ENCODE results near the gene NPPB.
"Not testable (repeated sequence)": the region's sequence is repeated elsewhere in the genome, so short reads cannot be mapped to it uniquely, and the experiment has no call there.

The NPPB gene

GRCh38 chr1:11858613-11858967 is at the start of gene NPPB:
Gene NPPB (minus strand): TSS chr1:11858945. CDS start chr1:11858833, 112 bp downstream.
- no peak for DNase-seq

DNA sequence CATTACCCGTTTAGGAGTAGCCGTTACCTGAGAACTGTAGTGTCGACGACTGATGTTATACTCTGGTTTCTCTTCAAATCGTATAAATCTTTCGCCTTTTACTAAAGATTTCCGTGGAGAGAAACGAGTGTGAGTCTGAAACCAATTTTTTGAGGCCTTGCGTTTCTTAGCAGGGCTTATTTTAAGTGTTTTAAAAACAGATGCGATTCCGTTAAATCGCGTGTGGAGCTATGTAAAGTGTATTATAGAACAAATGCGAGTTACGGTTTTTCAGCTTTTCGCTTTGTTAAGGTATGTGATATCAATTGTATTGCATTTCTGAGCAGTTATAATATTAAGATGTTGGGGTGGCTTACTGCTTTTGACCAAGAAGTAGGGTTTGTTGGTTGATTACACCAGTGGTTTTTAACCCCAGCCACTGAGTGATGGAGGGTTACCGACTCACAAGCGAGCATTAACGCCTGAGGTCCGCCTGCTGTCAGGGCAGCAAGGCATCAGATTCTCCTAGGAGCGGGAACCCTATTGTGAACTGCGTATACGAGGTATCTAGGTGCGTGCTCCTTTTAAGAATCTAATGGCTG is 49.4 kb upstream of the NPPB start:
- peak; percentile 100 for DNase-seq

DNA sequence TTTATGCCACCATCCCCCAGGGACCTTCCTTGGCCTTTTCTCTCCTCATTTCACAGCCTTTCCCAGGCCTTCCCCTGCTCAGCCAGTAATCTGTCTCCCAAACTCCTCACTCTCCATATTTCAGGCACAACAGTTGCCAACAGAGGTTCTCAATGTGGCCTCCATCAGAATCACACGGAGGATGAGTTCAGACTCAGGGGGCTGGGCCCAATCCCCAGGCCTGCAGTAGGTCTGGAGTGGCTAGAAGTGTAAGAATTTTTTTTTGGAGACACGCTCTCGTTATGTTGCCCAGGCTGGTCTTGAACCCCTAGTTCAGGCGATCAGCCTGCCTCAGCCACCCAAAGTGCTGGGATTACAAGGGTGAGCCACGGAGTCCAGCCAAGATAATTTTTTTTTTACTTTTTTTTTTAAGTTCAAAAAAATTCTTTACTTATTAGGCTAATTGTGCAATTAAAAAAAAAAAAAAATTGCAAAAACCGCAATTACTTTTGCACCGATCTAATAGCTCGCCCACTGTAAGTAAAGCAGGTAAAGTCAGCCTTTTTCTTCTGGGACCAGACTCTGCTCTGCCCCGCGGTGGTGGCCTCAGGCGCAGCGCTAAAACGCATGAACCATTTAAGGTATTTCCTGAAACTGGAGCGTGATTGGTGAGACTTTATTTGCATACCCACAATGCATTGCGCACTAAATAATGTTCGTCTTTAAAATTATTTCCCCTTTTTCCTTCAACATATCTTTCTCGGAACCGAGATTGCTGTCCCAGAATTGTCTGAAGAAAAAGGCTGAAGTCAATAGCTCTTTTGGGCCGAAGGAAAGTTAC is 48.7 kb upstream of the NPPB start:
- DNase-seq = peak; percentile 97

- no peak for DNase-seq
These were observed 48.1 kb upstream of the NPPB start for GRCh38 chr1:11906870-11907269.

DNA sequence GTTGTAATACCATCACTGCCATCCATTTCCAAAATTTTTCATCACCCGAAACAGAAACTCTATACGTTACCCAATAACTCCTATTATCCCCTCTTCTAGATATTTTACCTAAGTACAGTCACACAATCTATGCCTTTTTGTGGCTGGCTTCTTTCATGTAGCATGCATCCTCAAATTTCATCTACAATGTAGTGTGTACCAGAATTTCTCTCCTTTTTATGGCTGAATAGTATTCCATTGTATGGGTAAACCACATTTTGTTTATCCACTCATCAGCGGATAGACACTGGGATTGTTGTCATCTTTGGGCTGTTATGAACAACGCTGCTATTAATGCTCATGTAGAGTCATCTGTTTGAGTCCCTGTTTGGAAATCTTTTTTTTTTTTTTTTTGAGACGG is 46.2 kb upstream of the NPPB start:
- DNase-seq = no peak

GRCh38 chr1:11904156-11904555 is 45.4 kb upstream of the NPPB start:
- DNase-seq = not testable (repeated sequence)

DNA sequence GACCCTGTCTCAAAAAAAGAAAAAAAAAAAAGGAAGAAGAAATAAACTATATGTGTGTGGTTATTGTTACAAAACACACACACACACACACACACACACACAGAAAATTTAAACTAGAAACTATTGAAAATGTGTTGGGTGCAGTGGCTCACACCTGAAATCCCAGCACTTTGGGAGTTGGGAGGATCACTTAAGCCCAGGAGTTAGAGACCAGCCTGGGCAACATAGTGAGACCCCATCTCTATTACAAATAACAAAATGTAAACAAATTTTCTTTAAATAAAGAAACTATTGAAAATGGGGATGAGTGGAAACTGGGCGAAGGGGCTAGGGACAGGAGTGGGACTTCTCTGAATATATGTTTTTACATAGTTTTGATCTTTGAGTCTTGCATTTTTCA is 44.5 kb upstream of the NPPB start:
- DNase-seq = no peak

DNA sequence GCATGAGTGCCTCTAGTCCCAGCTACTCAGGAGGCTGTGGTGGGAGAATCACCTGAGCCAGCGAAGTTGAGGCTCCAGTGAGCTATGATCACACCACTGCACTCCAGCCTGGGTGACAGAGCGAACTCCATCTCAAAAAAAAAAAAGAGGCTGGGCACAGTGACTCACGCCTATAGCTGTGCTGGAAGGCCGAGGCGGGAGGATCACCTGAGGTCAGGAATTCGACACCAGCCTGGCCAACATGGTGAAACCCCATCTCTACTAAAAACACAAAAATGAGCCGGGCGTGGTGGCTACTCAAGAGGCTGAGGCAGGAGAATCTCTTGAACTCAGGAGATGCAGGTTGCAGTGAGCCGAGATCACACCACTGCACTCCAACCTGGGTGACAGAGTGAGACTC is 42.7 kb upstream of the NPPB start:
- not testable (repeated sequence) for DNase-seq

- no peak for DNase-seq
These were observed 40.2 kb upstream of the NPPB start for GRCh38 chr1:11898831-11899467.

DNA sequence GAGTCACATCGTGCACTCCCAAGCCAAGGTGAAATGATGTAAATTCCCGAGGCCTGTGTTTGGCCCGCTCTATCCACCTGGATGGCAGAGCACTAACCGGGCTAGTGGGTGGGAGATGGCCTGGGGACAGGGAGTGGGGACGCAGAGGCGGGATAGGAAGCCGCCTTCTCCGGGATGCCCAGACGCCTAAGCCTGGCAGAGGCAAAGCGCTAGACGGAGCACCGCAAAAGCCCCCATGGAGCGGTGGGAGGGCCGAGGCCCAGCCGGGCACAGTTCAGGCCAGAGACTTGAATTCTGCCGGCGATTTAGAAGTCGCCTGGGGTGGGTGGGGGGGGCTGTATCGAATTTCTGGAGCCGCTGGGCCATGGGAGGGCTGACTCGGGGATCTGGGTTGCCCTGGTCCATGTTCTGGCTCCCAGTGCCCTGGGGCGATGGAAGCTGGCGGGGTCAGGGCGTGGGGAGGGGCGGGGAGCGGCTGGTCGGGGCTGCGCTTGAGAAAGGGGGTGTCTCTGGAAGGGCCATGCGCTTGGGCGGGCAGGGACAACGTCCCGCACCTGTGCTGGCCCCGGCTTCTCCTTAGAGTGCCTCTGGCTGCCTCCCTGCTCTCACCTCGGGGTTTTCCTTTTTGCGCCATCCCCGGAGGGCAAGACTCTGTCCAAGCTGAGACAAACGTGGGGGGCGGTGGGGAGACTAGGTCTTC is 39.5 kb upstream of the NPPB start:
- DNase-seq = no peak

DNA sequence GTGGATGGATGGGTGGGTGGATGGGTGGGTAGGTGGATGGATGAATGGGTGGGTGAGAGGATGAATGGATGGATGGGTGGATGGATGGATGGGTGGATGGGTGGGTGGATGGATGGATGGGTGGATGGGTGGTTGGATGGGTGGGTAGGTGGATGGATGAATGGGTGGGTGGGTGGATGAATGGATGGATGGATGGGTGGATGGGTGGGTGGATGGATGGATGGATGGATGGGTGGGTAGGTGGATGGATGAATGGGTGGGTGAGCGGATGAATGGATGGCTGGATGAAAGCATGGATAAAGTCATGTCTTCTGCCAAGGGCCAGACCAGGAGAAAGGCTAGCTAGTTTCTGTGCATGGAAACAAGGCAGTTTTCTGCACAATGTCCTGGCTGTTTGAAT is 35.8 kb upstream of the NPPB start:
- DNase-seq = not testable (repeated sequence)

GRCh38 chr1:11893907-11894251 is 35.1 kb upstream of the NPPB start:
- peak; percentile 74 for DNase-seq

DNA sequence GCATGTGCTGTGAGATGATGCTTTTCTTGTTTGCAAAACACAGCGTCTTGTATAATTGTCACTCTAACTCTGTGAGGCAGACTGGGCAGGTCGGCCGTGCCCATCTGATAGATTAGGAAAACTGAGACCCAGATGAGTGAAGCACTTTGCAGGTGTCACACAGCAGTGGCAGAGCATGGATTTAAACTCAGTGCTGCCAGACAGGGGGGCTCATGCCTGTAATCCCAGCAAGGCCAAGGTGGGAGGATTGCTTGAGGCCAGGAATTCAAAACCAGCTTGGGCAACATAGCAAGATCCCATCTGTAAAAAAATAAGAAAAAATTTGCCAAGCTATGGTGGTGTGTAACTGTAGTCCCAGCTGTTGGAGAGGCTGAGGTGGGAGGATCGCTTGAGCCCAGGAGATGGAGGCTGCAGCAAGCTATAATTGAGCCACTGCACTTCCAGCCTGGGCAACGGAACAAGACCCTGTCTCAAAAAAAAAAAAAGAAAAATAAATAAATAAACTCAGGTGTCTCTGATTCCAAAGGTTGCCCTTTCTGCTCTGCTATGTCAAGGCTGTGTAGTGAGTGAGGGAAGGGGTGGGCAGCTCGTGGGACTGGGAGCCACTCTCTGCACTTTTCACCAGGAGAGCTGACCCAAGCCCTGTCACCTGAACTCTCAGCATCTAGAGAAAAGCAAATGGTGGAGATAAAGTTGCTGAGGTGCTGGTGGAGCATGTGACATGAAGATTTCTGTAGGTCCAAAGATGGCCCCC is 32.9 kb upstream of the NPPB start:
- no peak for DNase-seq

DNA sequence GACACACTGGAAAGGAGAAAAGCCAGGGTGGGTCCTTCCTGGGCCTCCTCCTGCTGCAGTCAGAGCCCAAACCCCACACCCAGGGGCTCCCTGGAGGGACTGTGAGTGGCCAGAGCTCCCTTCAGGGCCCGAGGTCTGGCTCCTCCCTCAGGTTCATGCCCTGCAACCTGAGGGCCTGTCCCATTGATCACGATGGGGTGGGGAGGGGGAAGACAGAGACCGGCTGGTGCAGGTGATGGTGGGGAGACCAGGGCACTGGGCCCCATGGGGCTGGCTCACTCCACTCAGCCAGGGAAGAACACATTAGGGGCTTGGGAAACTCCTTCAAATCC is 30.1 kb upstream of the NPPB start:
- no peak for DNase-seq

DNA sequence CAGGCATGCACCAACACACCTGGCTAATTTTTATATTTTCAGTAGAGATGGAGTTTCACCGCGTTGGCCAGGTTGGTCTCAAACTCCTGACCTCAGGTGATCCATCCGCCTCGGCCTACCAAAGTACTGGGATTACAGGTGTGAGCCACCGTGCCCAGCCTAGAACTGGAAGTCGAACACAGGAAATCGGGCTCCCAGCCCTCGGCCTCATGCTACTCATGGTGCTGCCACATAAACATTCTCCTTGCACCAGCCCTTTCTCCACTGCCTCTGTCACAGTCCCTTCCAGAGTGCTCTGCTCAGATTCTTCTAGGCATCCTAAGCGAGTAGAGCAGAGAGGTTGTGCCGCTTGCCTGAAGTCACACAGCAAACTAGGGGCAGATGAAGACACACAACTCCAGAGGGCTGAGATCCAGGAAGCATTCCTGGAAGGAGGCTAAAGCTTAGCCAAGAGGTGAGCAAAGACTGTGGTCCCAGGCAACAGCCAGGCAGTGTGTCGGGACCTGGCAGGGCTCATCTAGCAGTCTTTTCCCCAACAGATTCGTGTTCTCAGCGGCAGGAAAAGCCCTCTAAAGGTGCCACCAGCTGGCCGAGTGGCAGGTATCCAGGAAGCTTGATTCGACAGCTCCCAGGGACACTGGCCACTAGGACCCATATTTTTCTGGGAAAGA is 29.6 kb upstream of the NPPB start:
- no peak for DNase-seq

DNA sequence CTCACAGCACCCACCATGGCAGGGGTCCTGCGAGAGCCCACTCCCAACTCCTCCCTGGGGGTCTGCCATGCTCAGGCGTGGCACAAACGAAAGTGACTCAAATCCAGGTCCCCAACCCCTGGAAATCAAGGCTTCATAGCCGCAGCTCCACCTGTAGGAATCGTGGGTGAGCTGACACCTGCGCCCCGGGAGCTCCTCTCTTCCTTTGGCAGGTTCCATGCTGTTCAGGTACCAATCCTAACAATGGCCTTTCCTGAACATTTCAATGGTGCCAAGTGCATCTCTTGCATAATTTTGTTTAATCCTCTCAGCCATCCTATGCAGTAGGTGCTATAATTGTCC is 28.9 kb upstream of the NPPB start:
- no peak for DNase-seq

- no peak for DNase-seq
These were observed 28.4 kb upstream of the NPPB start for GRCh38 chr1:11886986-11887665.

DNA sequence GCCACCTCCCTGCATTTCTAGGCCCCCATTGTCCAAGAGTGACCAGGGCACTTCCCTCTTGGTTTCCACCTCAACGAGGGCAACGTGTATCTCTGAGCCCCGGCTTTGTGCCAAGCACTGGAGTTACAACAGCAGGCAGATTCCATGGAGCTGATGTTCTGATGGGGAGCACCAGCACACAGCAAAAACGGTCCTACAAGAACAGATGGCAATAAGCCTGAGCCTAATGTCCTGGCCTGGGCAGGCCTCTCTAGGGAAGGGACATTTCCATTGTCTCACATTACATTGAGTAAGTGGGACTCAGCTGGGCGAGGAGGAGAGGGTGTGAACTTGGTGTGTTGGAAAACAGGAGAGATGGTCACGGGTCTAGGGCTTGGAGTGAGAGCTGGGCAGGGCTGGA is 27.2 kb upstream of the NPPB start:
- no peak for DNase-seq

- DNase-seq = peak; percentile 91
These were observed 24.2 kb upstream of the NPPB start for GRCh38 chr1:11882814-11883538.

- DNase-seq = no peak
These were observed 23.1 kb upstream of the NPPB start for GRCh38 chr1:11881749-11882441.
